IMR-90 (cell line): ENCODE data around the gene SAMSN1.

ENCODE experiments used
- CHD1 ChIP-seq: IDR thresholded peaks from 2 replicates; pipeline ENCODE4 v1.6.1; 2012; ENCODE audit warnings: low read depth, low read length, improper control_type of control experiment
- MAZ ChIP-seq: IDR thresholded peaks from 2 replicates; pipeline ENCODE4 v1.6.1; 2012; ENCODE audit warnings: low read depth, mild to moderate bottlenecking, low read length, improper control_type of control experiment, moderate library complexity, borderline replicate concordance
- POLR2A ChIP-seq: IDR thresholded peaks from 2 replicates; pipeline ENCODE4 v1.6.1; 2012; ENCODE audit warnings: mild to moderate bottlenecking, low read depth, low read length
- RAD21 ChIP-seq: IDR thresholded peaks from 2 replicates; pipeline ENCODE4 v1.6.1; 2012; ENCODE audit warnings: low read length, improper control_type of control experiment
- TF ChIP-seq, protein P1 (sequence below): conservative IDR thresholded peaks from 2 replicates; pipeline ENCODE4 v1.5.1; 2012; ENCODE audit warnings: mild to moderate bottlenecking, low read depth, low read length, improper control_type of control experiment

DNA sequence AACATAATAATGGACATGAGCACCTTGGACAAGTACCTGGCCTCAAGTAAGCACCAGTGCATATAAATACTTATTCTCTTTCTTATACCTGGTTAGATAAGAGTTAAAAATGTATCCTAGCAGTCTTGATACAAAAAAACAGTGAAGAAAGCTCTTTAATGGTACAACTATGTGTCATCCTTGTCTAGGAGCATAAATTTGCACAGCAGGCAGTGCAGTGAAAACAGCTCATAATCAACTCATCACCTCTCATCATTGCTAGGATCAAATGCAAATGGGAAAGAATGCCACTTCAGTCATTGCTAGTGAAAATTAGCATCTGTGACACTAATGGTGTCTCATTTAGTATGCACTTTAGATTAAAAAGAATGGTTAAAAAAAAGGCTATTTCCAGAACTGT, 7.6 kb downstream of the SAMSN1 start:
- no peak for TF ChIP-seq POLR2A
- TF ChIP-seq RAD21, result no peak
- TF ChIP-seq, protein P1, sequence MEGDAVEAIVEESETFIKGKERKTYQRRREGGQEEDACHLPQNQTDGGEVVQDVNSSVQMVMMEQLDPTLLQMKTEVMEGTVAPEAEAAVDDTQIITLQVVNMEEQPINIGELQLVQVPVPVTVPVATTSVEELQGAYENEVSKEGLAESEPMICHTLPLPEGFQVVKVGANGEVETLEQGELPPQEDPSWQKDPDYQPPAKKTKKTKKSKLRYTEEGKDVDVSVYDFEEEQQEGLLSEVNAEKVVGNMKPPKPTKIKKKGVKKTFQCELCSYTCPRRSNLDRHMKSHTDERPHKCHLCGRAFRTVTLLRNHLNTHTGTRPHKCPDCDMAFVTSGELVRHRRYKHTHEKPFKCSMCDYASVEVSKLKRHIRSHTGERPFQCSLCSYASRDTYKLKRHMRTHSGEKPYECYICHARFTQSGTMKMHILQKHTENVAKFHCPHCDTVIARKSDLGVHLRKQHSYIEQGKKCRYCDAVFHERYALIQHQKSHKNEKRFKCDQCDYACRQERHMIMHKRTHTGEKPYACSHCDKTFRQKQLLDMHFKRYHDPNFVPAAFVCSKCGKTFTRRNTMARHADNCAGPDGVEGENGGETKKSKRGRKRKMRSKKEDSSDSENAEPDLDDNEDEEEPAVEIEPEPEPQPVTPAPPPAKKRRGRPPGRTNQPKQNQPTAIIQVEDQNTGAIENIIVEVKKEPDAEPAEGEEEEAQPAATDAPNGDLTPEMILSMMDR, result no peak
- TF ChIP-seq MAZ, result no peak
- no peak for TF ChIP-seq CHD1
